ENCODE results near the gene FILIP1L. TPM values are rescaled to one million over a fixed set of nuclear protein-coding genes. Genes with fewer than 3 reads are reported as not detected.

Gene FILIP1L
- total and polyA plus RNA-seq, 2 of the 8 experiments (the other 6 are each of a cell fraction or from before 2014, with no cell fraction given) = 0.06 to 0.09 TPM

DNA sequence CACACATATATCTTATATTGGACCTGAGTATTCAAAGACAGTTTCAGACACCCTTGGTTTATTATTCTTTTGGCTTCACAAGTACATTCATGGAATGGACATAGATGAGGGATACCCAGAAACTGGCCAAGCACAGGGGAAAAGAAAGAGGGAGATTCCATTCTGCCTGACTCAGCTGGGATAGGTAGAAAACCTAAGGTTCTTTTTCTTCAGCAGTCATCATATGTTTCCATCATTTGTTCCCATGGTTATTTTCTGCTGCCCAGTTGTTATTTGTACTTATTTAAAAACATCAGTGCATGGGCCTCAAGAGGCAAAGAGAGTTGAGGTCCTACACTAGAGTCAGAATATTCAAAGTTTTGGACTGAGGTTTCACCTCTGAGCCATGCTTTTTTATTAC, 91.8 kb downstream of the FILIP1L start (continued):
- no peak for TF ChIP-seq SIX5 (IDR thresholded peaks at IDR 0.05; ENCODE audit: low read depth, low read length)
- TF ChIP-seq NANOG (IDR thresholded peaks at IDR 0.05; ENCODE audit: insufficient read depth, low read depth, low read length, poor library complexity, severe bottlenecking) = no peak
- no peak for TF ChIP-seq CHD1 (IDR thresholded peaks at IDR 0.05; ENCODE audit: low read depth, low read length)
- TF ChIP-seq SP1 (IDR thresholded peaks at IDR 0.05; ENCODE audit: low read depth, low read length) = no peak
- TF ChIP-seq CREB1 (IDR thresholded peaks at IDR 0.05) = no peak
- no peak for TF ChIP-seq CBX8 (IDR thresholded peaks at IDR 0.05; ENCODE audit: borderline replicate concordance, low read depth, low read length)

Data from H1 (cell line).